Upper lobe of left lung (tissue), 6 donors: ENCODE data around the gene TRNAU1AP. TPM values are rescaled to one million over a fixed set of nuclear protein-coding genes. Genes with fewer than 3 reads are reported as not detected.

Experiments
- ATAC-seq, 2 donors: fragments of 200-7000 bp; cut with Tn5 transposase; one replicate each; pipeline ENCODE4 v1.9.1; 2022; ENCODE audit warnings: mild to moderate bottlenecking in 2 of 2, moderate library complexity in 2 of 2; ENCODE audit not compliant: low FRiP score in 2 of 2
- DNase-seq, 2 donors: peaks; one replicate each; pipeline ENCODE4 v3.0.0-alpha.2; 2019 to 2020
- H3K27ac ChIP-seq, 4 donors: fragments of 200-600 bp; sonication (generic); one replicate each; pipeline ENCODE4 v1.5.1; 2016 to 2019
- H3K27me3 ChIP-seq, 4 donors: fragments of 200-600 bp; sonication (generic); one replicate each; pipeline ENCODE4 v1.5.1; 2017 to 2019
- H3K36me3 ChIP-seq, 4 donors: fragments of 200-600 bp; sonication (generic); one replicate each; pipeline ENCODE4 v1.5.1; 2016 to 2019
- H3K4me1 ChIP-seq, 4 donors: fragments of 200-600 bp; sonication (generic); one replicate each; pipeline ENCODE4 v1.5.1; 2018 to 2019
- H3K4me3 ChIP-seq, 4 donors: fragments of 200-600 bp; sonication (generic); one replicate each; pipeline ENCODE4 v1.5.1; 2017 to 2019; ENCODE audit warnings: mild to moderate bottlenecking in 2 of 4, moderate library complexity in 1 of 4
- H3K9me3 ChIP-seq, 4 donors: fragments of 200-600 bp; sonication (generic); one replicate each; pipeline ENCODE4 v1.5.1; 2018 to 2019
- CTCF ChIP-seq, 6 experiments: fragments of 450-650 bp in 4 of 6; fragments of 200-600 bp in 2 of 6; sonication (generic) in 2 of 6; IDR thresholded peaks; one replicate each; pipeline ENCODE4 v1.5.1; 2016 to 2019; ENCODE audit warnings: antibody characterized with exemption in 6 of 6
- EP300 ChIP-seq, 4 donors: sonication (generic); formaldehyde crosslinking; IDR thresholded peaks; one replicate each; pipeline ENCODE4 v1.5.1; 2017; ENCODE audit warnings: antibody characterized with exemption in 4 of 4, control low read depth in 2 of 4
- POLR2A ChIP-seq, 4 donors: fragments of 450-650 bp; IDR thresholded peaks; one replicate each; pipeline ENCODE4 v1.5.1; 2016 to 2017; ENCODE audit warnings: antibody characterized with exemption in 4 of 4, mild to moderate bottlenecking in 2 of 4
- POLR2AphosphoS5 ChIP-seq, 2 donors: sonication (generic); formaldehyde crosslinking; IDR thresholded peaks; one replicate each; pipeline ENCODE4 v1.5.1; 2017; ENCODE audit warnings: antibody characterized with exemption in 2 of 2
- WGBS, 2 donors: methylation state at CpG; one replicate each; pipeline ENCODE4 v1.1.5; 2017 to 2018; 5-methylcytosine and 5-hydroxymethylcytosine counted together
- total RNA-seq, 6 donors: library from RNA; depleted of rRNA in 4 of 6; stranded (reverse); fragments of >200 nt in 4 of 6; gene quantifications; one replicate each; pipeline versions ENCODE4 v1.1.0 to v1.2.1, GENCODE V29; 2016 to 2021
- donor health status: DM: no; HTN: no; CAD: no; lungs with moderate emphysema.
- donor health status: DM: no; HTN: yes; CAD: no; lungs with severe emphysema.

Gene TRNAU1AP
- total RNA-seq, 6 donors from 2014 or later: 19.6 to 35.6 (median 25.3) TPM

GRCh38 chr1:28577052-28577678 lies 24.3 kb downstream of the TRNAU1AP start:
- Histone ChIP-seq H3K36me3 (peaks cover 27 to 76% (median 55%) of the 10 kb centered on the region in 4 donors), H3K4me3 (no peak overlapping the region), H3K4me1 (peaks cover 18 to 23% (median 19%) of the 10 kb centered on the region in 4 donors), H3K27ac (no peak overlapping the region), H3K27me3 (no peaks in the 10 kb centered on the region), H3K9me3 (no peaks in the 10 kb centered on the region)
- DNase-seq: no peak
- TF ChIP-seq POLR2AphosphoS5 (IDR thresholded peaks at IDR 0.05) (no peak), EP300 (IDR thresholded peaks at IDR 0.05) (no peak)
- no peak for ATAC-seq
- 83 to 100% methylated on average over 1 of the region's 1 CpG for WGBS, 2 donors

GRCh38 chr1:28577738-28578536 lies 25.1 kb downstream of the TRNAU1AP start:
- peaks cover 27 to 69% (median 52%) of the 10 kb centered on the region in 4 donors for H3K36me3 ChIP-seq
- no peaks in the 10 kb centered on the region for H3K9me3 ChIP-seq
- H3K27ac ChIP-seq: no peak overlapping the region
- H3K4me1 ChIP-seq: peaks cover 19 to 30% (median 23%) of the 10 kb centered on the region in 4 donors
- no peaks in the 10 kb centered on the region for H3K27me3 ChIP-seq
- DNase-seq: no peak
- ATAC-seq: no peak
- 71 to 85% methylated on average over 6 of the region's 6 CpGs for WGBS, 2 donors
- no peak for TF ChIP-seq CTCF (IDR thresholded peaks at IDR 0.05)
- TF ChIP-seq POLR2A (IDR thresholded peaks at IDR 0.05): no peak
- no peak for TF ChIP-seq POLR2AphosphoS5 (IDR thresholded peaks at IDR 0.05)
- TF ChIP-seq EP300 (IDR thresholded peaks at IDR 0.05): no peak
- H3K4me3 ChIP-seq: no peak overlapping the region

GRCh38 chr1:28578696-28579218 lies 25.9 kb downstream of the TRNAU1AP start:
- no peak overlapping the region for H3K27ac ChIP-seq
- 76 to 83% methylated on average over 6 of the region's 6 CpGs for WGBS, 2 donors

GRCh38 chr1:28579401-28579800 lies 26.5 kb downstream of the TRNAU1AP start:
- H3K4me1 ChIP-seq: peaks cover 19 to 32% (median 24%) of the 10 kb centered on the region in 4 donors
- no peak for ATAC-seq
- H3K4me3 ChIP-seq: peak overlapping the region in 2 of 4 donors; percentile 81 to 92
- H3K27me3 ChIP-seq: no peaks in the 10 kb centered on the region
- TF ChIP-seq POLR2AphosphoS5 (IDR thresholded peaks at IDR 0.05): no peak
- TF ChIP-seq POLR2A (IDR thresholded peaks at IDR 0.05): no peak
- TF ChIP-seq EP300 (IDR thresholded peaks at IDR 0.05): no peak
- no peak for TF ChIP-seq CTCF (IDR thresholded peaks at IDR 0.05)
- H3K9me3 ChIP-seq: no peaks in the 10 kb centered on the region
- no peak for DNase-seq
- H3K27ac ChIP-seq: peak overlapping the region; percentile 6 to 94 (median 12)
- H3K36me3 ChIP-seq: peaks cover 27 to 55% (median 42%) of the 10 kb centered on the region in 4 donors
- WGBS, 2 donors: 85 to 95% methylated on average over 1 of the region's 1 CpG

More at GRCh38 chr1:28578696-28579218, 25.9 kb downstream of the TRNAU1AP start:
- Histone ChIP-seq H3K36me3 (peaks cover 27 to 60% (median 45%) of the 10 kb centered on the region in 4 donors), H3K4me3 (peak overlapping the region in 1 of 4 donors; percentile 81), H3K27me3 (no peaks in the 10 kb centered on the region), H3K4me1 (peaks cover 19 to 32% (median 24%) of the 10 kb centered on the region in 4 donors), H3K9me3 (no peaks in the 10 kb centered on the region)
- TF ChIP-seq EP300 (IDR thresholded peaks at IDR 0.05) (no peak), POLR2AphosphoS5 (IDR thresholded peaks at IDR 0.05) (no peak), CTCF (IDR thresholded peaks at IDR 0.05) (no peak), POLR2A (IDR thresholded peaks at IDR 0.05) (no peak)
- ATAC-seq (no peak), DNase-seq (no peak)
